HepG2 (cell line): ENCODE data around the gene MIA2. TPM values are rescaled to one million over a fixed set of nuclear protein-coding genes. Genes with fewer than 3 reads are reported as not detected.

Experiments used
- ELF4 ChIP-seq: sonication (generic); formaldehyde crosslinking; IDR thresholded peaks from 2 replicates; pipeline ENCODE4 v1.5.0; 2020; ENCODE audit warnings: missing genetic modification reagents, mild to moderate bottlenecking, moderate library complexity, borderline replicate concordance
- MAFK ChIP-seq, 2 experiments: IDR thresholded peaks in 1 of 2; conservative IDR thresholded peaks in 1 of 2; 2 replicates each; pipeline ENCODE4 v1.6.1; 2011; ENCODE audit warnings: improper control_type of control experiment in 2 of 2, low read length in 2 of 2
- MEIS1 ChIP-seq: sonication (generic); formaldehyde crosslinking; IDR thresholded peaks from 2 replicates; pipeline ENCODE4 v1.9.0; 2021; ENCODE audit warnings: mild to moderate bottlenecking, missing genetic modification reagents, moderate library complexity, borderline replicate concordance
- PATZ1 ChIP-seq: sonication (generic); formaldehyde crosslinking; IDR thresholded peaks from 2 replicates; pipeline ENCODE4 v1.4.0; 2020; ENCODE audit warnings: missing genetic modification reagents
- RNF219 ChIP-seq: sonication (generic); formaldehyde crosslinking; IDR thresholded peaks from 2 replicates; pipeline ENCODE4 v1.5.0; 2020; ENCODE audit warnings: mild to moderate bottlenecking, missing genetic modification reagents
- STAT5B ChIP-seq: sonication (generic); formaldehyde crosslinking; IDR thresholded peaks from 2 replicates; pipeline ENCODE4 v1.4.0; 2020; ENCODE audit warnings: missing genetic modification reagents
- ZNF138 ChIP-seq: sonication (generic); formaldehyde crosslinking; IDR thresholded peaks from 2 replicates; pipeline ENCODE4 v1.5.0; 2020; ENCODE audit warnings: mild to moderate bottlenecking, low read depth, missing genetic modification reagents
- ZNF142 ChIP-seq: sonication (generic); formaldehyde crosslinking; IDR thresholded peaks from 2 replicates; pipeline ENCODE4 v1.4.0; 2020; ENCODE audit warnings: missing genetic modification reagents
- ZNF205 ChIP-seq: IDR thresholded peaks from 2 replicates; pipeline ENCODE4 v1.6.1; 2018; ENCODE audit warnings: missing biosample characterization, missing genetic modification reagents
- ZNF253 ChIP-seq: sonication (generic); formaldehyde crosslinking; IDR thresholded peaks from 2 replicates; pipeline ENCODE4 v1.8.0; 2022; ENCODE audit warnings: mild to moderate bottlenecking, missing genetic modification reagents, borderline replicate concordance
- ZNF350 ChIP-seq: sonication (generic); formaldehyde crosslinking; IDR thresholded peaks from 2 replicates; pipeline ENCODE4 v1.4.0; 2020; ENCODE audit warnings: mild to moderate bottlenecking, low read depth, missing genetic modification reagents, borderline replicate concordance
- ZNF354B ChIP-seq: sonication (generic); formaldehyde crosslinking; IDR thresholded peaks from 2 replicates; pipeline ENCODE4 v1.8.0; 2022; ENCODE audit warnings: mild to moderate bottlenecking, missing genetic modification reagents
- ZNF510 ChIP-seq: sonication (generic); formaldehyde crosslinking; IDR thresholded peaks from 2 replicates; pipeline ENCODE4 v1.4.0; 2020; ENCODE audit warnings: low read depth, mild to moderate bottlenecking, missing genetic modification reagents
- ZSCAN5A ChIP-seq: sonication (generic); formaldehyde crosslinking; IDR thresholded peaks from 2 replicates; pipeline ENCODE4 v1.8.0; 2022; ENCODE audit warnings: mild to moderate bottlenecking, missing genetic modification reagents, borderline replicate concordance
- polyA plus RNA-seq, 8 experiments: library from polyadenylated mRNA; depleted of rRNA in 3 of 8; stranded (reverse) in 7 of 8; unstranded in 1 of 8; fragments of >200 nt; fragmentation: Illumina TruSeq in 4 of 8; extraction: Trizol in 4 of 8; gene quantifications; 2 replicates each; pipeline versions ENCODE4 v1.2.1 to v1.2.3, GENCODE V29; 2011 to 2016; ENCODE audit warnings: low read depth in 4 of 8, missing spikeins in 1 of 8, mixed read lengths in 1 of 8; ENCODE audit not compliant: insufficient read depth in 1 of 8
- total RNA-seq, 5 experiments: library from RNA; depleted of rRNA; stranded (reverse); fragments of >200 nt; fragmentation: Illumina TruSeq; extraction: Trizol; gene quantifications; 2 replicates each; pipeline ENCODE4 v1.2.3, GENCODE V29; 2016; ENCODE audit warnings: low read depth in 1 of 5

The MIA2 gene
- total and polyA plus RNA-seq, 2 of the 13 experiments (the other 11 are each of a cell fraction or from before 2014, with no cell fraction given): 134 to 158 TPM

- TF ChIP-seq RNF219 (CRISPR knock-in tag): no peak
- 0 out of 2 replicates have a peak, but pooled peaks have one; percentile 11 for TF ChIP-seq ZNF205 (CRISPR knock-in tag)
- no peak; the same call in 1 of the 2 replicates for TF ChIP-seq ZSCAN5A (CRISPR knock-in tag)
- TF ChIP-seq STAT5B (CRISPR knock-in tag): no peak; the same call in 1 of the 2 replicates
- TF ChIP-seq ZNF354B (CRISPR knock-in tag): 0 out of 2 replicates have a peak, but pooled peaks have one; percentile 40
- 0 out of 2 replicates have a peak, but pooled peaks have one; percentile 24 for TF ChIP-seq ZNF138 (CRISPR knock-in tag)
- TF ChIP-seq PATZ1: no peak
- no peak for TF ChIP-seq ZNF253 (CRISPR knock-in tag)
- peak; percentile 23; the same call in 1 of the 2 replicates for TF ChIP-seq ELF4 (CRISPR knock-in tag)
- peak; percentile 84 for TF ChIP-seq ZNF142 (CRISPR knock-in tag)
- TF ChIP-seq MAFK (conservative IDR thresholded peaks at IDR 0.05 in 1 of 2, IDR thresholded peaks at IDR 0.05 in 1 of 2; ENCODE audit: low read length in 2 of 2): no peak
- peak; percentile 57 for TF ChIP-seq MEIS1 (CRISPR knock-in tag)
- no peak; the same call in 1 of the 2 replicates for TF ChIP-seq ZNF350 (CRISPR knock-in tag)
- TF ChIP-seq ZNF510: 0 out of 2 replicates have a peak, but pooled peaks have one; percentile 17
Measured at GRCh38 chr14:39430762-39431415, 197.2 kb downstream of the MIA2 start (continued).
